Measurements from ENCODE around the gene RUVBL2. TPM values are rescaled to one million over a fixed set of nuclear protein-coding genes. Genes with fewer than 3 reads are reported as not detected.
"Not testable (repeated sequence)": the region's sequence is repeated elsewhere in the genome, so short reads cannot be mapped to it uniquely, and the experiment has no call there.

Gene RUVBL2
- total RNA-seq, 1 donor from 2014 or later, result 64.2 TPM

DNA sequence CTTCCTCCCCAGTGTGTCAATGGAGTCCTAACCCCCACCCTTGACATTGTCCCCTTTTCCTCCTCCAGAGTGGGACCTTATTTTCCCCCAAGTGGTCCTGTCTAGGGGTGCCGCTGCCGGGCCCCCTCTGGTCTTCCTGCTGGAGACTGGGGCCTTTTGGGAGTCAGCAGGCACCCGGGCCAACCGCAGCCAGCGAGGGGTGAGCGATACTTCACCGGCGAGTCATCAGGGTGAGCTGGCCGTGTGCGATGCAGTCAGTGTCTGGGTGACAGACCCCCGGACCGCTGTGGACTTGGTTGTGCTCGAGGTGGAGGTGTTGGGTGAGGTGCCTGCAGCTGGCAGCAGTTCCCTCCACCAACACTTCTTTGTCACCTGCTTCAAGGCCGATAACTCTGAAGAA is 36.1 kb downstream of the RUVBL2 start:
- H3K4me3 Mint-ChIP-seq (ENCODE audit: unreplicated experiment); H3K27me3 Mint-ChIP-seq (ENCODE audit: unreplicated experiment); H3K9me3 Mint-ChIP-seq (ENCODE audit: unreplicated experiment); DNase-seq (ENCODE audit: extremely low spot score, unreplicated experiment); H3K36me3 Mint-ChIP-seq (ENCODE audit: unreplicated experiment); H3K27ac Mint-ChIP-seq (ENCODE audit: unreplicated experiment): not testable (repeated sequence)
- H3K4me1 Mint-ChIP-seq (ENCODE audit: unreplicated experiment), result peaks cover 11% of the 10 kb centered on the region

DNA sequence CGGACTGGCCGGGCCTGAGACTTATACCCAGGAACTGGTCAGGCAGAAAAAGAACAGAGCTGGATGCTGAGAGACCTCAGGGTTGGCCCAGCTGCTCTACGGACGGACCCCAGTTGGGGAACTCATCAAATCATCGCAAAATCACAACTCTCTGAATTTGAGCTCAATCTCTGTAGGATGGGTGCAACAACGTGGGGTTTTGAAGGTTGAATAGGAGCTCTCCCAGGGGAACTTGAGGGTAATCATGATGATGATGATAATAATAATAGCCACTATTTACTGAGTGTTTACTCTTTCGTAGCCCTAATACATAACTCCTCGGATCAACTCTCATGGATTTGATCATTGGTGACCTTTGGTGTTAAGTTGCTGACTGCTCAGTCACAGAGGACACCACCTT is 36.6 kb downstream of the RUVBL2 start:
- H3K36me3 Mint-ChIP-seq (ENCODE audit: unreplicated experiment); H3K27ac Mint-ChIP-seq (ENCODE audit: unreplicated experiment); H3K27me3 Mint-ChIP-seq (ENCODE audit: unreplicated experiment); DNase-seq (ENCODE audit: extremely low spot score, unreplicated experiment); H3K9me3 Mint-ChIP-seq (ENCODE audit: unreplicated experiment); H3K4me3 Mint-ChIP-seq (ENCODE audit: unreplicated experiment): not testable (repeated sequence)
- H3K4me1 Mint-ChIP-seq (ENCODE audit: unreplicated experiment), result peaks cover 11% of the 10 kb centered on the region

DNA sequence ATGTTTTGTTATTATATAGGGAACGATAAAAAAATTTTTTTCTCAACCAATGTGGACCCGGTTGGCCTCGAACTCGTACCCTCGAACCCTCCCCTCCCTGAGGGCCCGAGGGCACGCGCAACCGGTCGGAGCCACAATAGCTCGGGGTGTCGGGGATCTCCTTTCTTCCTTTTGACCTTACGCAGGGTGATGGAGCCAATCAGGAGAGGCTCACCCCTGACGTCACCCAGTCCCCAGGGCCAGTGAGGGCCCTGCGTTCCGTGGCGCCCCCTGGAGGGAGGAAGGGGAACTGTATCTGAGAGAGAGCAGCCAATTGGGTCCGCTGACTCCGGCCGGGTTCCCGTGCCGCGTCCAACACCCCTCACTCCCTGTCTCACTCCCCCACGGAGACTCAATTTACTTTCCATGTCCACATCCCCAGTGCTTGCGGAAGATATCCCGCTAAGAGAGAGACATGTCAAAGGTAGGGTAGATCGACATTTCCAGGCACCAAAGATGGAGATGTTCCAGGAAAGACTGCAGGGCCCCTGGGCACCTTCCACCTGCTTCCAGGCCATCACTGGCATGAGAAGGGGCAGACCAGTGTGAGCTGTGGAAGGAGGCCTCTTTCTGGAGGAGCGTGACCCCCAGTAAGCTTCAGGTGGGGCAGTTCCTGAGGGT is 38.1 kb downstream of the RUVBL2 start, which contains the start of gene CGB2:
CGB2 (plus strand) TSS at position 249 of the 660 bp plus-strand sequence; CDS start at position 455, 206 bp downstream.
- not testable (repeated sequence) for H3K9me3 Mint-ChIP-seq (ENCODE audit: unreplicated experiment)

DNA sequence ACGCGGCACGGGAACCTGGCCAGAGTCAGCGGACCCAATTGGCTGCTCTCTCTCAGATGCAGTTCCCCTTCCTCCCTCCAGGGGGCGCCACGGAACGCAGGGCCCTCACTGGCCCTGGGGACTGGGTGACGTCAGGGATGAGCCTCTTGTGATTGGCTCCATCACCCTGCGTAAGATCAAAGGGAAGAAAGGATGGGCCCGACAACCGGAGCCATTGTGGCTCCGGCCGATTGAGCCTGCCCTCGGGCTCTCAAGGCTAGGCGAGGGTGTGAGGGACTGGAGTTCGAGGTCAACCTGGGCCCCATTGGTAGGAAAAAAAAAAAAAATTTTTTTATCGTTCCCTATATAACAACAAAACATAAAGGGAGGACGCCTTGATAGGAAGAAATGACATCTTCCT is 43.1 kb downstream of the RUVBL2 start, which contains the start of gene CGB1:
CGB1 (minus strand) TSS at position 81 of the 400 bp plus-strand sequence. CDS start 184 bp downstream, outside the sequence.
- H3K36me3 Mint-ChIP-seq (ENCODE audit: unreplicated experiment); H3K4me1 Mint-ChIP-seq (ENCODE audit: unreplicated experiment); H3K4me3 Mint-ChIP-seq (ENCODE audit: unreplicated experiment); H3K9me3 Mint-ChIP-seq (ENCODE audit: unreplicated experiment); DNase-seq (ENCODE audit: extremely low spot score, unreplicated experiment); H3K27me3 Mint-ChIP-seq (ENCODE audit: unreplicated experiment); H3K27ac Mint-ChIP-seq (ENCODE audit: unreplicated experiment): not testable (repeated sequence)
- TF ChIP-seq, protein P1, sequence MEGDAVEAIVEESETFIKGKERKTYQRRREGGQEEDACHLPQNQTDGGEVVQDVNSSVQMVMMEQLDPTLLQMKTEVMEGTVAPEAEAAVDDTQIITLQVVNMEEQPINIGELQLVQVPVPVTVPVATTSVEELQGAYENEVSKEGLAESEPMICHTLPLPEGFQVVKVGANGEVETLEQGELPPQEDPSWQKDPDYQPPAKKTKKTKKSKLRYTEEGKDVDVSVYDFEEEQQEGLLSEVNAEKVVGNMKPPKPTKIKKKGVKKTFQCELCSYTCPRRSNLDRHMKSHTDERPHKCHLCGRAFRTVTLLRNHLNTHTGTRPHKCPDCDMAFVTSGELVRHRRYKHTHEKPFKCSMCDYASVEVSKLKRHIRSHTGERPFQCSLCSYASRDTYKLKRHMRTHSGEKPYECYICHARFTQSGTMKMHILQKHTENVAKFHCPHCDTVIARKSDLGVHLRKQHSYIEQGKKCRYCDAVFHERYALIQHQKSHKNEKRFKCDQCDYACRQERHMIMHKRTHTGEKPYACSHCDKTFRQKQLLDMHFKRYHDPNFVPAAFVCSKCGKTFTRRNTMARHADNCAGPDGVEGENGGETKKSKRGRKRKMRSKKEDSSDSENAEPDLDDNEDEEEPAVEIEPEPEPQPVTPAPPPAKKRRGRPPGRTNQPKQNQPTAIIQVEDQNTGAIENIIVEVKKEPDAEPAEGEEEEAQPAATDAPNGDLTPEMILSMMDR (IDR thresholded peaks at IDR 0.05), result peak; percentile 46

More for the DNA sequence above, 38.1 kb downstream of the RUVBL2 start, which contains the start of gene CGB2:
- TF ChIP-seq, protein P1 (IDR thresholded peaks at IDR 0.05), result peak; percentile 39
- not testable (repeated sequence) for H3K36me3 Mint-ChIP-seq (ENCODE audit: unreplicated experiment); H3K27me3 Mint-ChIP-seq (ENCODE audit: unreplicated experiment); H3K27ac Mint-ChIP-seq (ENCODE audit: unreplicated experiment); DNase-seq (ENCODE audit: extremely low spot score, unreplicated experiment); H3K4me3 Mint-ChIP-seq (ENCODE audit: unreplicated experiment); H3K4me1 Mint-ChIP-seq (ENCODE audit: unreplicated experiment)

DNA sequence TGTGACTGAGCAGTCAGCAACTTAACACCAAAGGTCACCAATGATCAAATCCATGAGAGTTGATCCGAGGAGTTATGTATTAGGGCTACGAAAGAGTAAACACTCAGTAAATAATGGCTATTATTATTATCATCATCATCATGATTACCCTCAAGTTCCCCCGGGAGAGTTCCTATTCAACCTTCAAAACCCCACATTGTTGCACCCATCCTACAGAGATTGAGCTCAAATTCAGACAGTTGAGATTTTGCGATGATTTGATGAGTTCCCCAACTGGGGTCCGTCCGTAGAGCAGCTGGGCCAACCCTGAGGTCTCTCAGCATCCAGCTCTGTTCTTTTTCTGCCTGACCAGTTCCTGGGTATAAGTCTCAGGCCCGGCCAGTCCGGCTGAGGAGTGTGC is 44.4 kb downstream of the RUVBL2 start:
- H3K9me3 Mint-ChIP-seq (ENCODE audit: unreplicated experiment); H3K27ac Mint-ChIP-seq (ENCODE audit: unreplicated experiment); H3K27me3 Mint-ChIP-seq (ENCODE audit: unreplicated experiment); H3K36me3 Mint-ChIP-seq (ENCODE audit: unreplicated experiment); DNase-seq (ENCODE audit: extremely low spot score, unreplicated experiment); H3K4me3 Mint-ChIP-seq (ENCODE audit: unreplicated experiment): not testable (repeated sequence)
- H3K4me1 Mint-ChIP-seq (ENCODE audit: unreplicated experiment), result peaks cover 12% of the 10 kb centered on the region

DNA sequence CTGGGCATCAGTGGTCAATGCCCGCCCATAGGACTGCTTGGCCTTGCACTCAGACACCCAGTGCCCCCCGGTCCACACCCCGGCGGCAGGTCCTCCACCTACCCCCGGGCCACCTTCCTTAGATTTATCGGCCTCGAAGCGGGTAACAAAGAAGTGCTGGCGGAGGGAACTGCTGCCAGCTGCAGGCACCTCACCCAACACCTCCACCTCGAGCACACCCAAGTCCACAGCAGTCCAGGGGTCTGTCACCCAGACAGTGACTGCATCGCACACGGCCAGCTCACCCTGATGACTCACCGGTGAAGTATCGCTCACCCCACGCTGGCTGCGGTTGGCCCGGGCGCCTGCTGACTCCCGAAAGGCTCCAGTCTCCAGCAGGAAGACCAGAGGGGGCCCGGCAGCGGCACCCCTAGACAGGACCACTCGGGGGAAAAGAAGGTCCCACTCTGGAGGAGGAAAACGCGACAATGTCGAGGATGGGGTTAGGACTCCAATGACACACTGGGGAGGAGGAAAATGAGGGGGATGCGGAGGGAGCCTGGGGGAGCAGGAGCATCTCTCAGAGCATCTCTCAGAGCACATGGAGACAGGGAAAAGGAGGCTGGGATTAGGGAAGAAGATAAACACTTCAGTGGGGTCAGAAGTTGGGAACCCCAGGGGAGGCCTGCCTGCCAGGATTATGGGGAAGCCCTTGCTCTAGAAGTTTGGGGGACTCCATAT is 45.0 kb downstream of the RUVBL2 start:
- not testable (repeated sequence) for H3K27ac Mint-ChIP-seq (ENCODE audit: unreplicated experiment); DNase-seq (ENCODE audit: extremely low spot score, unreplicated experiment); H3K36me3 Mint-ChIP-seq (ENCODE audit: unreplicated experiment); H3K27me3 Mint-ChIP-seq (ENCODE audit: unreplicated experiment); H3K9me3 Mint-ChIP-seq (ENCODE audit: unreplicated experiment); H3K4me3 Mint-ChIP-seq (ENCODE audit: unreplicated experiment)
- peaks cover 12% of the 10 kb centered on the region for H3K4me1 Mint-ChIP-seq (ENCODE audit: unreplicated experiment)

DNA sequence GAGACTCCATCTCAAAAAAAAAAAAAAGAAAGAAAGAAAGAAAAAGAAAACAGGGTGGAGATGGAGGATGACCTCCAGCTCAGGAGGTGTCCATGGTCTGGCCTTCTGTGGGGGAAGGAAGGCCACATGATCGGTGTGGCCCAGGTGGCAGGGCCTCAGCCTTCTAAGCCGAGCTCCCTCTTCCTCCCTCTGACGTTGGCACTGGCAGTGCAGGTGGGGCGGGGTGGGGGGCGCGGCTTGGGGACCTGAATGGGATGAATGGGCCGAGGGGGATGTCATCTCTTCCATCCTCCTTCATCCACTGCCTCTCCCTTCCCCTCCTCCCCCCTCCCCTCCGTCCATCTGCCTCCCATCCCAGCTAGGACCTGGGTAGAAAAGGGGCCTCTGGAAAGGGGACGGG is 46.0 kb downstream of the RUVBL2 start:
- H3K36me3 Mint-ChIP-seq (ENCODE audit: unreplicated experiment); H3K27me3 Mint-ChIP-seq (ENCODE audit: unreplicated experiment); H3K4me3 Mint-ChIP-seq (ENCODE audit: unreplicated experiment); H3K27ac Mint-ChIP-seq (ENCODE audit: unreplicated experiment); DNase-seq (ENCODE audit: extremely low spot score, unreplicated experiment); H3K9me3 Mint-ChIP-seq (ENCODE audit: unreplicated experiment): not testable (repeated sequence)
- H3K4me1 Mint-ChIP-seq (ENCODE audit: unreplicated experiment), result peaks cover 12% of the 10 kb centered on the region
